ENCODE measurements around the gene MRPL23. TPM values are rescaled to one million over a fixed set of nuclear protein-coding genes. Genes with fewer than 3 reads are reported as not detected.

Gene MRPL23
- total RNA-seq, 1 experiment from 2014 or later = 74.9 TPM

- no peak for DNase-seq (ENCODE audit: extremely low read depth, low read depth)
Measured at GRCh38 chr11:1920909-1921573, 26.1 kb upstream of the MRPL23 start.

- DNase-seq (ENCODE audit: extremely low read depth, low read depth) = no peak
Measured at GRCh38 chr11:1921574-1922141, 25.5 kb upstream of the MRPL23 start.

- no peak for DNase-seq (ENCODE audit: extremely low read depth, low read depth)
Measured at GRCh38 chr11:1922481-1923081, 24.6 kb upstream of the MRPL23 start.

GRCh38 chr11:1923201-1923956, 23.8 kb upstream of the MRPL23 start:
- DNase-seq (ENCODE audit: extremely low read depth, low read depth) = no peak

GRCh38 chr11:1924181-1924580, 23.0 kb upstream of the MRPL23 start:
- DNase-seq (ENCODE audit: extremely low read depth, low read depth) = no peak

GRCh38 chr11:1924646-1925372, 22.3 kb upstream of the MRPL23 start:
- DNase-seq (ENCODE audit: extremely low read depth, low read depth) = no peak

GRCh38 chr11:1925373-1926155, 21.6 kb upstream of the MRPL23 start:
- DNase-seq (ENCODE audit: extremely low read depth, low read depth) = no peak

GRCh38 chr11:1926156-1927025, 20.7 kb upstream of the MRPL23 start:
- DNase-seq (ENCODE audit: extremely low read depth, low read depth) = no peak

- no peak for DNase-seq (ENCODE audit: extremely low read depth, low read depth)
Measured at GRCh38 chr11:1927026-1927847, 19.9 kb upstream of the MRPL23 start.

- DNase-seq (ENCODE audit: extremely low read depth, low read depth) = no peak
Measured at GRCh38 chr11:1927848-1928469, 19.2 kb upstream of the MRPL23 start.

- DNase-seq (ENCODE audit: extremely low read depth, low read depth) = no peak
Measured at GRCh38 chr11:1928470-1928890, 18.7 kb upstream of the MRPL23 start.

- DNase-seq (ENCODE audit: extremely low read depth, low read depth) = no peak
Measured at GRCh38 chr11:1928891-1929541, 18.1 kb upstream of the MRPL23 start.

- DNase-seq (ENCODE audit: extremely low read depth, low read depth) = no peak
Measured at GRCh38 chr11:1929621-1930461, 17.3 kb upstream of the MRPL23 start.

- no peak for DNase-seq (ENCODE audit: extremely low read depth, low read depth)
Measured at GRCh38 chr11:1930462-1930830, 16.7 kb upstream of the MRPL23 start.

- DNase-seq (ENCODE audit: extremely low read depth, low read depth) = no peak
Measured at GRCh38 chr11:1931341-1932104, 15.6 kb upstream of the MRPL23 start.

- no peak for DNase-seq (ENCODE audit: extremely low read depth, low read depth)
Measured at GRCh38 chr11:1932105-1932480, 15.0 kb upstream of the MRPL23 start.
